Heart left ventricle (tissue), 13 donors: Measurements from ENCODE around the gene RPAP3.

Experiments used
- POLR2A ChIP-seq, 2 donors: fragments of 450-650 bp; IDR thresholded peaks; one replicate each; pipeline ENCODE4 v1.6.1; 2017; ENCODE audit warnings: antibody characterized with exemption in 2 of 2, mild to moderate bottlenecking in 2 of 2, moderate library complexity in 2 of 2
- TF ChIP-seq, protein P1 (sequence below), 12 donors: fragments of 200-600 bp; sonication (generic) in 4 of 12; IDR thresholded peaks; one replicate each; pipeline versions ENCODE4 v1.5.0 to v1.8.0; 2018 to 2022; ENCODE audit warnings: antibody characterized with exemption in 12 of 12, mild to moderate bottlenecking in 5 of 12
- donor health status: ischemic (EF 13 %, LVEDD 7.1; RV severe dilation, severe dysfunction).
- donor health status: DM: no; HTN: yes; CAD: no.
- donor health status: DM: no; HTN: no; CAD: no.
- donor health status: ischemic (EF 25% LVEDD 6.9; RV normal size, moderate dysfunction).
- donor health status: ischemic (EF 25% LVEDD 5.7; RV mildly dilated, moderate dysfunction).
- donor health status: ischemic (EF 35%, LVEDD 5.7; RV mildly dilated, moderate dysfunction).
- donor health status: nonischemic (EF 11% LVEDD 7.7; RV severe dilation, severe dysfunction).
- donor health status: DM: yes; HTN: yes; CAD: no.
- donor health status: PGD.
- donor health status: ischemic (EF 29% LVEDD 5.4; RV normal size, mild dysfunction).
- donor health status: nonischemic (EF 23%, LVEDD 6.1; RV moderate dilation, normal function).

DNA sequence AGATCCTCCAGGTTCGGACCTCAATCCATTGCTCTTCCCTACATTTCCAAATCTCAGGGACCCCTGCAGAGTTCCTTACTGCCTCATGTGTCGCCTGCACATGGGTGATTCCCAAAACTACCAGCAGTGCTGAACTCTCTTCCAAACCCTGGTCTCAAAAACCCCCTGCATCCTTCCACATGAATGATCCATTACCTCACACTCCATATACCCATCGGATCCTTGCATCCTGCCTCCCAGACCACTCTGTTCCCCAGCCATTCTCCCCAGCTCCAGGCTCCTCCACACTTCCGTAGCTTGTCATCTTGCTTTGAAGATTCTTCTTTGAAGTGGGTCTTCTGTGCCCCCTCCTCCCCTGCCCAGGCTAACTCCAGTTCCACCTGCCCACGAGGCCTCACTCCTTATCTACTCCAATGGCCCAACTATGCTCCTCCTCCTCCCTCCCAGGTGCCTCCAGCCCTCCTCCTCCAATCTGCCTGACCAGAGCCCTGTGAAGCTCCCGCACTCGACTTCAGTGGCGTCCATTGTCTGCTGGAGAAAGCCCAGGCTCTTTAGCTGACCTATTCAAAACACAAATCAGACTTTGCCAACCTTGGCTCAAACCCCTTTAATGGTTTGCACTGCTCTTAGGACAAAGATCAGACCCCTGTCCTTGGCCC, 39.1 kb upstream of the RPAP3 start:
- TF ChIP-seq, protein P1, sequence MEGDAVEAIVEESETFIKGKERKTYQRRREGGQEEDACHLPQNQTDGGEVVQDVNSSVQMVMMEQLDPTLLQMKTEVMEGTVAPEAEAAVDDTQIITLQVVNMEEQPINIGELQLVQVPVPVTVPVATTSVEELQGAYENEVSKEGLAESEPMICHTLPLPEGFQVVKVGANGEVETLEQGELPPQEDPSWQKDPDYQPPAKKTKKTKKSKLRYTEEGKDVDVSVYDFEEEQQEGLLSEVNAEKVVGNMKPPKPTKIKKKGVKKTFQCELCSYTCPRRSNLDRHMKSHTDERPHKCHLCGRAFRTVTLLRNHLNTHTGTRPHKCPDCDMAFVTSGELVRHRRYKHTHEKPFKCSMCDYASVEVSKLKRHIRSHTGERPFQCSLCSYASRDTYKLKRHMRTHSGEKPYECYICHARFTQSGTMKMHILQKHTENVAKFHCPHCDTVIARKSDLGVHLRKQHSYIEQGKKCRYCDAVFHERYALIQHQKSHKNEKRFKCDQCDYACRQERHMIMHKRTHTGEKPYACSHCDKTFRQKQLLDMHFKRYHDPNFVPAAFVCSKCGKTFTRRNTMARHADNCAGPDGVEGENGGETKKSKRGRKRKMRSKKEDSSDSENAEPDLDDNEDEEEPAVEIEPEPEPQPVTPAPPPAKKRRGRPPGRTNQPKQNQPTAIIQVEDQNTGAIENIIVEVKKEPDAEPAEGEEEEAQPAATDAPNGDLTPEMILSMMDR (IDR thresholded peaks at IDR 0.05): no peak
- no peak for TF ChIP-seq POLR2A (IDR thresholded peaks at IDR 0.05)
